ENCODE results near the gene PARN.
A peak's percentile ranks its signal among the peaks of the same experiment; 100 is the strongest.
"Not testable (repeated sequence)": the region's sequence is repeated elsewhere in the genome, so short reads cannot be mapped to it uniquely, and the experiment has no call there.

PARN gene

GRCh38 chr16:14629919-14630619, at the start of gene PARN:
TSS of gene PARN (minus strand) at chr16:14630260. CDS start at chr16:14630125, 135 bp downstream.
- peak; percentile 95 to 97 (median 96) for DNase-seq (ENCODE audit: low read depth in 3 of 3, low spot score in 1 of 3)

- DNase-seq (ENCODE audit: low read depth in 3 of 3, low spot score in 1 of 3), result no peak
Observed at GRCh38 chr16:14678748-14679497, 48.9 kb upstream of the PARN start.

- no peak for DNase-seq (ENCODE audit: low read depth in 3 of 3, low spot score in 1 of 3)
Observed at GRCh38 chr16:14677627-14678026, 47.6 kb upstream of the PARN start.

GRCh38 chr16:14676633-14677032, 46.6 kb upstream of the PARN start:
- DNase-seq (ENCODE audit: low read depth in 3 of 3, low spot score in 1 of 3), result no peak

- no peak for DNase-seq (ENCODE audit: low read depth in 3 of 3, low spot score in 1 of 3)
Observed at GRCh38 chr16:14672403-14672971, 42.4 kb upstream of the PARN start.

GRCh38 chr16:14669776-14670175, 39.7 kb upstream of the PARN start:
- no peak for DNase-seq (ENCODE audit: low read depth in 3 of 3, low spot score in 1 of 3)

- no peak for DNase-seq (ENCODE audit: low read depth in 3 of 3, low spot score in 1 of 3)
Observed at GRCh38 chr16:14668556-14669223, 38.6 kb upstream of the PARN start.

GRCh38 chr16:14667347-14668266, 37.5 kb upstream of the PARN start:
- DNase-seq (ENCODE audit: low read depth in 3 of 3, low spot score in 1 of 3), result no peak

- no peak for DNase-seq (ENCODE audit: low read depth in 3 of 3, low spot score in 1 of 3)
Observed at GRCh38 chr16:14658063-14658462, 28.0 kb upstream of the PARN start.

- DNase-seq (ENCODE audit: low read depth in 3 of 3, low spot score in 1 of 3), result no peak
Observed at GRCh38 chr16:14652726-14653125, 22.7 kb upstream of the PARN start.

- DNase-seq (ENCODE audit: low read depth in 3 of 3, low spot score in 1 of 3), result no peak
Observed at GRCh38 chr16:14650629-14651028, 20.6 kb upstream of the PARN start.

GRCh38 chr16:14649816-14650215, 19.8 kb upstream of the PARN start:
- no peak for DNase-seq (ENCODE audit: low read depth in 3 of 3, low spot score in 1 of 3)

GRCh38 chr16:14641926-14642325, 11.9 kb upstream of the PARN start:
- no peak for DNase-seq (ENCODE audit: low read depth in 3 of 3, low spot score in 1 of 3)

- DNase-seq (ENCODE audit: low read depth in 3 of 3, low spot score in 1 of 3), result no peak
Observed at GRCh38 chr16:14641206-14641605, 11.1 kb upstream of the PARN start.

- DNase-seq (ENCODE audit: low read depth in 3 of 3, low spot score in 1 of 3), result no peak
Observed at GRCh38 chr16:14640538-14640937, 10.5 kb upstream of the PARN start.

- DNase-seq (ENCODE audit: low read depth in 3 of 3, low spot score in 1 of 3), result not testable (repeated sequence)
Observed at GRCh38 chr16:14636951-14637240, 6.8 kb upstream of the PARN start.

GRCh38 chr16:14636179-14636950, 6.3 kb upstream of the PARN start:
- not testable (repeated sequence) for DNase-seq (ENCODE audit: low read depth in 3 of 3, low spot score in 1 of 3)

GRCh38 chr16:14635395-14636165, 5.5 kb upstream of the PARN start:
- DNase-seq (ENCODE audit: low read depth in 3 of 3, low spot score in 1 of 3), result no peak

GRCh38 chr16:14634389-14634725, 4.3 kb upstream of the PARN start:
- DNase-seq (ENCODE audit: low read depth in 3 of 3, low spot score in 1 of 3), result no peak
